ENCODE measurements around the gene FGFR1OP2.
"Not testable (repeated sequence)": the region's sequence is repeated elsewhere in the genome, so short reads cannot be mapped to it uniquely, and the experiment has no call there.

FGFR1OP2 gene

GRCh38 chr12:26937863-26938700, at the start of gene FGFR1OP2, which contains the start of gene INTS13:
Gene FGFR1OP2, plus strand, starts transcription at chr12:26938470. Its CDS starts 15,689 bp downstream, at chr12:26954159.
Gene INTS13, minus strand, starts transcription at chr12:26937981. Its CDS starts 1,178 bp downstream, at chr12:26936803.
- DNase-seq: peak; percentile 100

GRCh38 chr12:26890784-26891183, 47.5 kb upstream of the FGFR1OP2 start:
- DNase-seq: no peak

GRCh38 chr12:26891704-26892103, 46.6 kb upstream of the FGFR1OP2 start:
- DNase-seq: no peak

- DNase-seq: no peak
Measured at GRCh38 chr12:26895672-26896071, 42.6 kb upstream of the FGFR1OP2 start.

- no peak for DNase-seq
Measured at GRCh38 chr12:26896913-26897312, 41.4 kb upstream of the FGFR1OP2 start.

DNA sequence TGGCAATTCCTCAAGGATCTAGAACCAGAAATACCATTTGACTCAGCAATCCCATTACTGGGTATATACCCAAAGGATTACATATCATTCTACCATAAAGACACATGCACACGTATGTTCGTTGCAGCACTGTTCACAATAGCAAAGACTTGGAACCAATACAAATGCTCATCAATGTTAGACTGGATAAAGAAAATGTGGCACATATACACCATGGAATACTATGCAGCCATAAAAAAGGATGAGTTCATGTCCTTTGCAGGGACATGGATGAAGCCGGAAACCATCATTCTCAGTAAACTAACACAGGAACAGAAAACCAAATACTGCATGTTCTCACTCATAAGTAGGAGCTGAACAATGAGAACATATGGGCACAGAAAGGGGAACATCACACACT, 34.9 kb upstream of the FGFR1OP2 start:
- DNase-seq: not testable (repeated sequence)

GRCh38 chr12:26906024-26906423, 32.2 kb upstream of the FGFR1OP2 start:
- no peak for DNase-seq

- DNase-seq: peak; percentile 19
Measured at GRCh38 chr12:26906704-26907103, 31.6 kb upstream of the FGFR1OP2 start.

DNA sequence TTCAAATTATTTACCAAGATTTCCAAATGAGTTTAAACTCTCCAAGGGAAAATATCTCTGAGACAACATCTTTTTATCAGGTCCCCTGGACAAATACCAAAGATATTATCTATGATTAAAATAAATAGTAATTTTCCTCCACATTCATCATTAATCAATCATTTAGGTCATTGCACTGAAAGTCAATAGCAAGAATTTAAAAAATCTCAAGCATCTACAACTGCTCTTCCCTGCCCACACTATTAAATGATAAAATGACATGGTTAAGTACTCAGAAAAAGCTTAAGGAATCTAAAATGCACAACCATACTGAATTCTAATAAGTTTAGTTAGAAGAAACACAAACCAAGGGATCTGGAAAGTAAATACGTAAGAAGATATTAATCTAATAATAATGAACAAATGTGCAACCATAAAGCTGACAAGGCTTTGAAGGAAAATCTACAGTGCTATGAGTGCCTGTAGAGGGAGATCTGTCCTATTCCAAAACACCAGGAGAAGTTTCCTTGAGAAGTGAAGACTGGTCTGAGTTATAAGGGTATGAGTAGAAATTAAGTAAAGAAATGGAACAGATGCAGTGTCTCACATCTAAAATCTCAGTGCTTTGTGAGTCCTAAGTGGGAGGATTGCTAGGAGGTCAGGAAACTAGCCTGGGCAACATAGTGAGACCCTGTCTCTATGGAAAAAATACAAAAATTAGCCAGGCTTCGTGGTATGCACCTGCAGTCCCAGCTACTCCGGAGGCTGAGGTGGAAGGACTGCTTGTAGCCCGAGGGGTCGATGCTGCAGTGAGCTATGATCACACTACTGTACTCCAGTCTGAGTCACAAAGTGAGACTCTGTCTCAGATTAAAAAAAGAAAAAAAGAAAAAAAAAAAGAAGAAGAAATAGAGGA, 19.7 kb upstream of the FGFR1OP2 start:
- DNase-seq: no peak

GRCh38 chr12:26919216-26919555, 19.1 kb upstream of the FGFR1OP2 start:
- DNase-seq: no peak

GRCh38 chr12:26921886-26922285, 16.4 kb upstream of the FGFR1OP2 start:
- DNase-seq: no peak

- DNase-seq: peak; percentile 82
Measured at GRCh38 chr12:26928661-26929060, 9.6 kb upstream of the FGFR1OP2 start.

DNA sequence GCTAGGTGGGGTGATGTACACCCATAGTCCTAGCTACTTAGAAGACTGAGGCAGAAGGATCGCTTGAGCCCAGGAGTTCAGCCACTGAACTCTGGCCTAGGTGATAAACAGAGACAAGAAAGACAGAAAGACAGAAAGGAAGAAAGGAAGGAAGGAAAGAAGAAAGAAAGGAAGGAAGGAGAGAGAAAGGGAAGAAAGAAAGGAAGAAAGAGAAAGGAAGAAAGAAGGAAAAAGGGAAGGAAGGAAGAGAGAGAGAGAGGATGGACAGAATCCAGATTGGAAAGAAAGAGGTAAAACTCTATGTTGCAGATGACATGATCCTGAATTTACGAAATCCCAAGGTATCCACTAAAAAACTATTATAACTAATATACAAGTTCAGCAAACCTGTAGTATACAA, 8.7 kb upstream of the FGFR1OP2 start:
- DNase-seq: no peak

- DNase-seq: no peak
Measured at GRCh38 chr12:26935636-26936378, 2.5 kb upstream of the FGFR1OP2 start.

DNA sequence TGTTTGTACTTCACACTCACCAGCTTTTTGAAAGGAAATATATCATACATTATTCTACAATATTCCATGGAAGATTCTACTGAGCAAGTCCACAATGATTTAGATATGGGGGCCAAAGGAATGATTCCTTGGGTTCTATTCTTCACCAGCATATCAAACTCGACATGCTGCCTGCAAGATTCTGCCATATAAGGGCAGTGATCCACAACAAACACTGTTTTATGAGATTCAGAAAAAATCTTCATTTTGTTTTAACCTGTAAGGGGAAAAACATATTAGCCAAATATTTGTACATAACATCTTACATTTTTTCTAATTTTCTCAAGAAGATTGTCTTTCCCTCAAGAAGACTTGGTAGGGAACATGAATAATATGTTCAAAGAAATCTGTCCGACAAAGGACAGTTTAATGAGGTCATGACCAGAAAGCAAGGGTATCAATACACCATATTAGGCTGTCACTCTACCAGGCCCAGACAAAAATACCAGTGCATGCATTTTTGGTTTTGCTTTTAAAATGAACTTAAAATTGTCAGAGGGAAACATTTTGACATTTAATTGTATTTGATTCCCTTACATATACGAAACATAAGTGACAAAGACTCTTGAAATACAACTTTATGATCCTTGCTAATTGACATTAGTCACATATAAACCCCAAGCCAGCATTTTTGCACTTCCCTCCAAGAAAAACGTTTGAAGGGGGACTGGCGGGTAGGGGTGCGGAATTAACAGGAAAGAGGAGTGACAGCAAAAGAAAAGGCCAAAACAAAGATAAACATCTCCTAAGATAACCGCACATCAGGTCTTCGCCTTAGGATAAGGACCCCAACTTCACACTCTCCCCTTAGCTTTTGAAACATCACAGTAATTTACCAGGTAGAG, 1.5 kb upstream of the FGFR1OP2 start:
- no peak for DNase-seq

- DNase-seq: no peak
Measured at GRCh38 chr12:26937443-26937862, 817 bp upstream of the FGFR1OP2 start.

DNA sequence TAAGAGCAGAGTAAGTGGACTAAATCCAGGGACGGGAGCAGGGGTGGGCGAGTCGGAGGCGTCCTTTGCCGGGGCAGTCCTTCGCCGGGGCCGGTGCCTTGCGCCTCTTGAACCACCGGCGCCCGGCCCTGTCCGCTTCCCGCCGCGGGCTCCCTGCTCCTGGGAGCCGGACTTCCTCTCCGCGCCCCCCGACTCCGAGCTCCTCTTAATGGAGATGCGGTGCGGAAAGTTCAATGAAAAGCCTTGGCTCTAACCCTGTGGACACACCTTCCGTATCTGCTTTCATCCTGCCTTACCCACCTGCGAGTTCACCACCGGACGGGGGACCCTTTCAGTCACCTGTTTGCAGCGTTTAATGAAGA, 412 bp downstream of the FGFR1OP2 start:
- no peak for DNase-seq

DNA sequence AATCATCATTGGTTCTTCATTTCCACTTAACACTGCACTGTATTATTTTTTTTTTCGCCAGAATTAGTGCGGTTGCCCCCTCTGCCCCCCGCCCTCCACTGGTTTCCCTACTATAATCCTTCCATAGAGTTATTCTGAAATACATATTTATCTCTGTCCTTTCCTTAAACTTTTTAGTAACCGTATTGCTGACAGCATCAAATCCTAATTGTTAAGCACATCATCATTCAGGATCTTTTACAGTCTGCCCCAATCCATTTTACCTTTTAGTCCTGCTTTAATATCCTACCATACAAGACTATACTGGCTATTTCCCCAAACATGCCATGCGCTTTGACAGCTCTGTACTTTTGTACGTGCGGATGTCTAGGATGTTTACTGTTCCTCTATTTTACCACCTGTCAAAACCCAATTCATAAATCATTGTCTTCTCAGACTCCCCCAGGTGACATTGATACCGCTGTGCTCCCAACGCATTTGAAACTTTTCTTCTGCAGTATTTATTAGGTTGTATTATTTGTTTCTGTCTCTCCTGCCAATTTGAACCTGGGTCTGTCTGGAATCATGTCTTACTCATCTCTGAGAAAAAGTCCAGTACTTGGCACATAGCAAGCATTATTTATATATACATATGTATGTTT, 1.0 kb downstream of the FGFR1OP2 start:
- DNase-seq: peak; percentile 19

DNA sequence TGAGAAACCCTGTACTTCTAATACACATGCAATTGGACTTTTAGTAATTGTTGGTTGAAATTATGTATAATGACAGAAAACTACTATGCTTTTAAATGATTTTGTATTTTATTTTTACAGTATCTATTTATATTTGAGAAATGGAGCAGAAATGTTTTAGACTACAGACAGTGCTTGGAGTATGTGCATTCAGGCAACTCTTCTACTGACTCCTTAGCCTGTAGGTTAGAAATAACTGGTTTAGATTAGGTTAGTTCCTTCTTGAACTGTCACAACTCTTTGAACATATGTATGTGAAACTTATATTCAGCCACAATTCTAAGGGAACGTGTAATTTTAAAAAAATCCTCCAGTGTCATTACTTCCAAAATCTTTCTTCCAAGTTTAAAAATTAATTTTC, 1.7 kb downstream of the FGFR1OP2 start:
- no peak for DNase-seq

- no peak for DNase-seq
Measured at GRCh38 chr12:26940516-26941214, 2.4 kb downstream of the FGFR1OP2 start.

DNA sequence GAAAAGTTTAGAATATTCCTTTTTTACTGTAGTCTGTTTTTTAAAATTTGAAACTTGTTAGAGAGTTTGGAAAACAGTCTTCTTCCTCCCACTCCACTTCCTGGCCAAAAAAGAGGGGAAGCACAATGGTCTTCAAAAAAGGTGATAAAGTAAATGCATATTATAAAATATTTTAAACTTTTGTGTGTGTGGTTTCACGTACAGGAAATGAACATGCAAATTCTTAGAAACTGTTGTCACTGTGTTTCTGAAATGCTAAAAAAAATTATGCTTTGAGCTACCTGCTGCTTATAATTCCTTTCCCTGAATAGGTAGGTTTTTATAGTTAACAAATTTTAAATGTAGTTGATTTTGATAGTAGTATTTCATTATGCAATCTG, 2.9 kb downstream of the FGFR1OP2 start:
- DNase-seq: no peak
